NCI-H82 (cell line): ENCODE data around the gene CEBPB.
"Not testable (repeated sequence)": the region's sequence is repeated elsewhere in the genome, so short reads cannot be mapped to it uniquely, and the experiment has no call there.

Source experiments
- DNase-seq: peaks from one replicate; lab custom pipeline; 2025; lab: John Stamatoyannopoulos, UW

CEBPB gene

GRCh38 chr20:50193199-50193835 lies 2.7 kb downstream of the CEBPB start:
- DNase-seq, result peak; percentile 49

- DNase-seq, result peak; percentile 23
Observed at GRCh38 chr20:50193836-50194421, 3.3 kb downstream of the CEBPB start.

DNA sequence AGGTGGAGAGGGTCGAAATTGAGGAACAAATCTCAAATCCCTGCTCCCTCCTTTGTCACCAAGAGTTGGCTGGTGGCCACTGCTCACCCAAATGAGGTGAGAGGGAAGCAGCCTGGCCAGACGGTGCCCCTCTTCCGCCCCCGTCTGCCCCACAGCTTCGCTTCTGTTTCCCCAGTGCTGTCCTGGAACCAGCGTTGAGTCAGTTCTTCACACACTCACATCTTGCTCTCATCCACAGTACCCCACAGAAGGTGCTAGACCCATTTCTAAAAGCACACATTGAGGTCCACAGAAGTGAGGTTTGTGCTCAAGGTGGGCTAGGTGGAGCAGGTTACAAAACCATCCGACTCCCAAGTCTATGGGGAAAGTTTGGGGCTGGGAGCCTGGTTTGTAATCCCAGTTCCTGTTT lies 3.8 kb downstream of the CEBPB start:
- DNase-seq, result no peak

GRCh38 chr20:50194831-50195523 lies 4.3 kb downstream of the CEBPB start:
- DNase-seq, result peak; percentile 30

GRCh38 chr20:50195524-50196120 lies 5.0 kb downstream of the CEBPB start:
- no peak for DNase-seq

GRCh38 chr20:50196248-50196647 lies 5.6 kb downstream of the CEBPB start:
- no peak for DNase-seq

- DNase-seq, result no peak
Observed at GRCh38 chr20:50196896-50197295, 6.3 kb downstream of the CEBPB start.

- no peak for DNase-seq
Observed at GRCh38 chr20:50197463-50198179, 7.0 kb downstream of the CEBPB start.

GRCh38 chr20:50198180-50198666 lies 7.6 kb downstream of the CEBPB start:
- DNase-seq, result no peak

GRCh38 chr20:50198716-50199115 lies 8.1 kb downstream of the CEBPB start:
- no peak for DNase-seq

DNA sequence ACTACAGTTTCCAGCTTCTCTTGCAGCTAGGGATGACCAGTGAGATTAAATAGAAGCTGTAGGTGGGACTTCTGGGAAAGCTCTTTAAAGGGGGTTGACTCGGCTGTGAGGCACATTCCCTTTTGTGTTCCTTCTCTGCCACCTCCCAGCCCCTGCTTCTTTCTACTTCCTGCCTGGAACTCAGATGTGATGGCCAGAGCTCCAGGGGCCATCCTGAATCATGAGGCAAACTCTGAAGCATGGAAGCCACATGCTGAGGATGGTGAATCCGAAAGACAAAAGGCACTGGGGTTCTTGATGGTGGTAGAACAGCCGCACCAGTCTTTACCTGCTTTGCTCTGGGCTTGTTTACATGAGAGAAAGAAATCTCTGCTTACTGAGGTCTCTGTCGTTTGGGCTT lies 9.1 kb downstream of the CEBPB start:
- no peak for DNase-seq

GRCh38 chr20:50200482-50201104 lies 10.0 kb downstream of the CEBPB start:
- DNase-seq, result no peak

DNA sequence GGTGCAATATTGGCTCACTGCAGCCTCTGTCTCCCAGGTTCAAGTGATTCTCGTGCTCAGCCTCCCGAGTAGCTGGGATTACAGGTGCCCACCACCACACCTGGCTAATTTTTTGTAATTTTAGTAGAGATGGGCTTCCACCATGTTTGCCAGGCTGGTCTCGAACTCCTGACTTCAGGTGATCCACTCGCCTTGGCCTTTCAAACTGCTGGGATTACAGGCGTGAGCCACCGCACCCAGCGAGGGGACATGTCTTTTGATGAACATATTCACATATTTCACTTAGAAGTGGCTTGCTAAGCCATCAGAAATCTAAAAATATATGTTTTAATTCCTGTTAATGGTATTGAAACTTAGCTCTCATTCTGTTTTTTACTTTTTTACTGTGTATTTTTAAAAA lies 11.1 kb downstream of the CEBPB start:
- DNase-seq, result not testable (repeated sequence)

GRCh38 chr20:50202677-50203076 lies 12.0 kb downstream of the CEBPB start:
- DNase-seq, result no peak

DNA sequence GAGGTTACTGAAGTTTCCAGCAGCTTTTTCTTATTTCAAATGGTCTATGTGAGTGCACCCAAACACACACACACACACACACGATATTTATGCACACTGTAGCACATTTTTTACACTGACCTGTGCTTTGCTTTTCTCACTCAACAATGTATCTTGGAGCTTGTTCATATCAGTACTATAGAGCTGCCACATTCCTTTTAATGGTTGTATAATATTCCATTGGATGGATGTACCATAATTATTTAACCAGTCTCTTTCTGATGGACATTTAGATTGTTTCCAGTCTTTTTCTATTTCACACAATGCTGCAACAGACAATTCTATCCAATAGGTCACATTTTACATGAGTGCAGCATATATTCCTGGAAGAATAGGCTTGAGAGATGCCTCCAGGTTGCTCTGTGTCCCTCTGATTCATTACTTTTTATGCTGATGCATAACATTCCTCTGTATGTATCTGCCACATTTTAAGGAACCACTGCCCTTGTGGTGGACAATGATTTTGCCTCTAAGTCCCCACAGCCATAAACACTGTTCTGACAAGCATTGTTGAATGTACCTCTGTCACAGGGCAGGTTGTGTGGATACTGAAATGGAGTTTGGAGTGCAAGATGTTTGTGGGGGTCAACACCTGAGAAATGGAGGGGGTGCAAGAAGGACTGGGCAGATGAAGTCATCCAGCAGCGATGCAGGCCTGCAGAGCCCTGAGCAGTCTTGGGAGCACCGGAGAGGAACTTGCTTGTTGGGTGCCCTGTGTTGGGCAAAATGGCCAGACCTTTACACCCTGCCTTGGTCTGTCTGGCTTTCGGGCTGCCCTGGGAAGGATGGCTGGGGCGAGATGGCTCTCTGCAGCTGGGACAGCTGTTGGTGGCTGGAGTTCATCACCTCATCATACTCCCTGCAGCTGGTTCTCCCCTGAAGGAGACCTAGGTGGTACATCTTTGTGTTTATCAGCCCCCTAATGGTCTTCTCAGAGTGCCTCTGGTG lies 13.6 kb downstream of the CEBPB start:
- DNase-seq, result no peak

- DNase-seq, result no peak
Observed at GRCh38 chr20:50207026-50207425, 16.4 kb downstream of the CEBPB start.

GRCh38 chr20:50208085-50208491 lies 17.5 kb downstream of the CEBPB start:
- no peak for DNase-seq

GRCh38 chr20:50208815-50209214 lies 18.2 kb downstream of the CEBPB start:
- not testable (repeated sequence) for DNase-seq

DNA sequence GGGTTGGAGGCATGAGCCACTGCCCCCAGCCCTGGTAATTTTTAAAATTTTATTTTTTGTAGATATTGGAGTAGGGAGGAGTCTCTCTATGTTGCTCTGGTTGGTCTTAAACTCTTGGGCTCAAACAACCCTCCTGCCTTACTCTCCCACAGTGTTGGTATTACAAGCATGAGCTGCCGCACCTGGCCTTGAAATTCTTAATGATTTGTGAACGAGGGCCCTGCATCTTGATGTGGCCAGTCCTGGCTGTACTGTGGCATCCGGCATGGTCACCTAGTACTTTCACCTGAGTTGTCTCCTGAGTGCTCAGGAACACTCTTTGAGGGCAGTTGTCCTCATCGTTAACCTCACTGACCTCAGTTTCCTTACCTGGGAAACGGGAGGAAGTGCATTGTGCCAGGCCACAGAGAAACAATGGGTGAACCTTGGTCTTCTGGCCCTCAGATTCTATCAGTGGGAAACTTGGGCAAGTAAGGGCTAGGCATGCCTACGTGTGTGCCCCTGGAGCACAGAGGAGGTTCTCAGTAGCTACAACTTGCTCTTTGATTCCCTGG lies 19.5 kb downstream of the CEBPB start:
- DNase-seq, result no peak

- no peak for DNase-seq
Observed at GRCh38 chr20:50211091-50211490, 20.5 kb downstream of the CEBPB start.
